HG03558 (cell line): Measurements from ENCODE around the gene CASP7.
A peak's percentile ranks its signal among the peaks of the same experiment; 100 is the strongest.

Experiments used
- ATAC-seq: cut with Tn5 transposase; IDR thresholded peaks from one replicate; pipeline ENCODE4 v1.9.1; 2021; ENCODE audit warnings: moderate number of reproducible peaks; ENCODE audit not compliant: unreplicated experiment; ENCODE audit errors: extremely low read depth

Gene CASP7

GRCh38 chr10:113665352-113665751, 14.4 kb upstream of the CASP7 start:
- no peak for ATAC-seq

- ATAC-seq, result no peak
These were observed 13.8 kb upstream of the CASP7 start for GRCh38 chr10:113665806-113666354.

GRCh38 chr10:113666682-113667252, 12.9 kb upstream of the CASP7 start:
- ATAC-seq, result peak; percentile 83

GRCh38 chr10:113680190-113681111, 739 bp downstream of the CASP7 start:
- peak; percentile 20 for ATAC-seq

GRCh38 chr10:113681533-113682470, 2.1 kb downstream of the CASP7 start:
- peak; percentile 62 for ATAC-seq

GRCh38 chr10:113683300-113683699, 3.6 kb downstream of the CASP7 start:
- no peak for ATAC-seq

GRCh38 chr10:113686028-113686427, 6.3 kb downstream of the CASP7 start:
- no peak for ATAC-seq

- ATAC-seq, result no peak
These were observed 7.3 kb downstream of the CASP7 start for GRCh38 chr10:113687037-113687436.

GRCh38 chr10:113689057-113689456, 9.3 kb downstream of the CASP7 start:
- ATAC-seq, result no peak

- ATAC-seq, result no peak
These were observed 9.9 kb downstream of the CASP7 start for GRCh38 chr10:113689574-113689973.

- no peak for ATAC-seq
These were observed 11.0 kb downstream of the CASP7 start for GRCh38 chr10:113690749-113691148.

GRCh38 chr10:113691381-113691780, 11.7 kb downstream of the CASP7 start:
- ATAC-seq, result no peak

GRCh38 chr10:113692271-113692670, 12.6 kb downstream of the CASP7 start:
- no peak for ATAC-seq

- ATAC-seq, result no peak
These were observed 13.6 kb downstream of the CASP7 start for GRCh38 chr10:113693348-113693747.

GRCh38 chr10:113695691-113696090, 16.0 kb downstream of the CASP7 start:
- no peak for ATAC-seq

GRCh38 chr10:113697595-113697994, 17.9 kb downstream of the CASP7 start:
- ATAC-seq, result no peak

- ATAC-seq, result no peak
These were observed 25.1 kb downstream of the CASP7 start for GRCh38 chr10:113704637-113705343.

GRCh38 chr10:113705344-113705652, 25.6 kb downstream of the CASP7 start:
- ATAC-seq, result no peak

GRCh38 chr10:113706623-113707022, 26.9 kb downstream of the CASP7 start:
- ATAC-seq, result no peak

GRCh38 chr10:113708640-113709039, 28.9 kb downstream of the CASP7 start:
- ATAC-seq, result no peak
